HEK293 (cell line): ENCODE measurements around the gene RIN1.

Experiments used
- CTCF ChIP-seq: fragments of 450-650 bp; formaldehyde crosslinking; IDR thresholded peaks from 2 replicates; pipeline ENCODE4 v1.5.1; 2016; ENCODE audit warnings: missing biosample characterization, missing genetic modification characterization
- PBX3 ChIP-seq: sonication (generic); formaldehyde crosslinking; IDR thresholded peaks from 2 replicates; pipeline ENCODE4 v1.8.1; 2022; ENCODE audit warnings: mild to moderate bottlenecking, moderate library complexity, missing genetic modification reagents
- ZNF121 ChIP-seq: fragments of 450-650 bp; formaldehyde crosslinking; IDR thresholded peaks from 2 replicates; pipeline ENCODE4 v1.5.1; 2016; ENCODE audit warnings: missing biosample characterization, missing genetic modification characterization
- ZNF777 ChIP-seq: fragments of 450-650 bp; formaldehyde crosslinking; IDR thresholded peaks from 2 replicates; pipeline ENCODE4 v1.5.1; 2017; ENCODE audit warnings: missing biosample characterization, missing genetic modification characterization, borderline replicate concordance
- ZNF792 ChIP-seq: fragments of 450-650 bp; formaldehyde crosslinking; IDR thresholded peaks from 2 replicates; pipeline ENCODE4 v1.5.1; 2016; ENCODE audit warnings: missing biosample characterization, missing genetic modification characterization

GRCh38 chr11:66327171-66328030, 8.8 kb downstream of the RIN1 start:
- TF ChIP-seq ZNF777 (tag by site-specific recombination) (no peak), ZNF121 (tag by site-specific recombination) (no peak), ZNF792 (tag by site-specific recombination) (no peak), CTCF (tag by site-specific recombination) (no peak), PBX3 (no peak)
